ENCODE results near the gene ADAMTS17. TPM values are rescaled to one million over a fixed set of nuclear protein-coding genes. Genes with fewer than 3 reads are reported as not detected.

Gene ADAMTS17
- total and polyA plus RNA-seq, 2 experiments from 2014 or later, result 3.7 to 4.4 TPM

DNA sequence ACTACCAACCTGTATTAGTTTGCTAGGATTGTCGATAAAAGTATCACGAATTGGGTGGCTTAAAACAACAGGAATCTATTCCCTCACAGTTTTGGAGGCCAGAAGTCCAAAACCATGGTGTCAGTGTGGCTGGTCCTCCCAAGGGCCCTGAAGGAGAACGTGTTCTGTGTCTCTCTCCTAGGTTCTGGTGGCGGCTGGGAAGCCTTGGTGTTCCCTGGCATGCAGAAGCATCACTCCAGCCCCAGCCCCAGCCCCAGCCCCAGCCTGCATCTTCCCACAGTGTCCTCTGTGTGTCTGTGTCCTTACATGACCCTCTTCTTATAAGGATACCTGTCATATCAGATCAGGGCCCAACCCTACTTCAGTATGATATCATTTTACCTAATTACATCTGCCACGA lies 336.1 kb downstream of the ADAMTS17 start:
- Histone ChIP-seq H3K27me3 (no peaks in the 10 kb centered on the region), H3K4me3 (no peak overlapping the region), H4K20me1 (ENCODE audit: insufficient read depth, poor library complexity, severe bottlenecking) (no peaks in the 10 kb centered on the region), H2AFZ (no peak overlapping the region), H3K27ac (no peak overlapping the region), H3K4me1 (ENCODE audit: insufficient read depth) (no peaks in the 10 kb centered on the region), H3K9me2 (replicated peaks; ENCODE audit: insufficient read depth) (no peaks in the 10 kb centered on the region), H3K36me3 (replicated peaks; ENCODE audit: insufficient read depth, low read depth) (no peaks in the 10 kb centered on the region), H3K79me2 (no peaks in the 10 kb centered on the region), H3K9me3 (ENCODE audit: low read depth) (no peaks in the 10 kb centered on the region), H3K4me2 (no peak overlapping the region)
- no peak for DNase-seq (ENCODE audit: low spot score)
- TF ChIP-seq, protein P1, sequence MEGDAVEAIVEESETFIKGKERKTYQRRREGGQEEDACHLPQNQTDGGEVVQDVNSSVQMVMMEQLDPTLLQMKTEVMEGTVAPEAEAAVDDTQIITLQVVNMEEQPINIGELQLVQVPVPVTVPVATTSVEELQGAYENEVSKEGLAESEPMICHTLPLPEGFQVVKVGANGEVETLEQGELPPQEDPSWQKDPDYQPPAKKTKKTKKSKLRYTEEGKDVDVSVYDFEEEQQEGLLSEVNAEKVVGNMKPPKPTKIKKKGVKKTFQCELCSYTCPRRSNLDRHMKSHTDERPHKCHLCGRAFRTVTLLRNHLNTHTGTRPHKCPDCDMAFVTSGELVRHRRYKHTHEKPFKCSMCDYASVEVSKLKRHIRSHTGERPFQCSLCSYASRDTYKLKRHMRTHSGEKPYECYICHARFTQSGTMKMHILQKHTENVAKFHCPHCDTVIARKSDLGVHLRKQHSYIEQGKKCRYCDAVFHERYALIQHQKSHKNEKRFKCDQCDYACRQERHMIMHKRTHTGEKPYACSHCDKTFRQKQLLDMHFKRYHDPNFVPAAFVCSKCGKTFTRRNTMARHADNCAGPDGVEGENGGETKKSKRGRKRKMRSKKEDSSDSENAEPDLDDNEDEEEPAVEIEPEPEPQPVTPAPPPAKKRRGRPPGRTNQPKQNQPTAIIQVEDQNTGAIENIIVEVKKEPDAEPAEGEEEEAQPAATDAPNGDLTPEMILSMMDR (IDR thresholded peaks at IDR 0.05; ENCODE audit: poor library complexity), result no peak
- TF ChIP-seq EZH2 (IDR thresholded peaks at IDR 0.05; ENCODE audit: borderline replicate concordance) (no peak), EZH2phosphoT487 (IDR thresholded peaks at IDR 0.05; ENCODE audit: low read depth, severe bottlenecking, unreplicated experiment) (no peak)
- WGBS (ENCODE audit: low lambda C conversion rate, missing lambda C conversion rate), result 88% methylated on average over 5 of the region's 5 CpGs

DNA sequence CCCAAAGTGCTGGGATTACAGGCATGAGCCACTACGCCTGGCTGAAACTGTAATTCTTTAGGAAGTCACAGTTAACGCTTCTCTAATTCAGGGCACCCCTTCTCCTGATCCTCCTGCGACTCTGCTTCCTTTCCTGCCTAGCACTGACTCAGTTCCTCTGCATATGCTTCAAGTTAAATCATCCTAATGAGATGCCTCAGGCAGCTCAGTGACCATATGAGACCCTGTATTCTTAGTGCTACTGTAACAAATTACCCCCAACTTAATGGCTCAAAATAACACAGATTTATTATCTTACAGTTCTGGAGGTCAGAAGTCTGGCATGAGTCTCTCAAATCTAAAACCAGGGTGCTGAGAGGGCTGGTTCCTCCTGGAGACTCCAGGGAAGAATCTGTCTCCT lies 336.8 kb downstream of the ADAMTS17 start:
- H3K27ac ChIP-seq, result no peak overlapping the region
- DNase-seq (ENCODE audit: low spot score), result no peak
- no peak overlapping the region for H3K4me3 ChIP-seq
- no peaks in the 10 kb centered on the region for H3K9me3 ChIP-seq (ENCODE audit: low read depth)
- H3K27me3 ChIP-seq, result no peaks in the 10 kb centered on the region
- TF ChIP-seq EZH2 (IDR thresholded peaks at IDR 0.05; ENCODE audit: borderline replicate concordance), result no peak
- no peak for TF ChIP-seq EZH2phosphoT487 (IDR thresholded peaks at IDR 0.05; ENCODE audit: low read depth, severe bottlenecking, unreplicated experiment)
- TF ChIP-seq, protein P1 (IDR thresholded peaks at IDR 0.05; ENCODE audit: poor library complexity), result no peak
- no peaks in the 10 kb centered on the region for H3K36me3 ChIP-seq (replicated peaks; ENCODE audit: insufficient read depth, low read depth)
- no peak overlapping the region for H3K4me2 ChIP-seq
- 57% methylated on average over 3 of the region's 3 CpGs for WGBS (ENCODE audit: low lambda C conversion rate, missing lambda C conversion rate)
- H2AFZ ChIP-seq, result no peak overlapping the region
- H4K20me1 ChIP-seq (ENCODE audit: insufficient read depth, poor library complexity, severe bottlenecking), result no peaks in the 10 kb centered on the region
- H3K4me1 ChIP-seq (ENCODE audit: insufficient read depth), result no peaks in the 10 kb centered on the region
- no peaks in the 10 kb centered on the region for H3K9me2 ChIP-seq (replicated peaks; ENCODE audit: insufficient read depth)
- H3K79me2 ChIP-seq, result no peaks in the 10 kb centered on the region

GRCh38 chr15:100002787-100003536 lies 338.8 kb downstream of the ADAMTS17 start:
- Histone ChIP-seq H2AFZ (no peak overlapping the region), H3K27ac (no peak overlapping the region), H3K4me1 (ENCODE audit: insufficient read depth) (no peaks in the 10 kb centered on the region), H3K9me3 (ENCODE audit: low read depth) (no peaks in the 10 kb centered on the region), H3K4me3 (no peak overlapping the region), H4K20me1 (ENCODE audit: insufficient read depth, poor library complexity, severe bottlenecking) (no peaks in the 10 kb centered on the region), H3K79me2 (no peaks in the 10 kb centered on the region), H3K36me3 (replicated peaks; ENCODE audit: insufficient read depth, low read depth) (no peaks in the 10 kb centered on the region), H3K27me3 (no peaks in the 10 kb centered on the region), H3K4me2 (no peak overlapping the region), H3K9me2 (replicated peaks; ENCODE audit: insufficient read depth) (no peaks in the 10 kb centered on the region)
- WGBS (ENCODE audit: low lambda C conversion rate, missing lambda C conversion rate), result 90% methylated on average over 17 of the region's 17 CpGs
- no peak for DNase-seq (ENCODE audit: low spot score)
- TF ChIP-seq EZH2phosphoT487 (IDR thresholded peaks at IDR 0.05; ENCODE audit: low read depth, severe bottlenecking, unreplicated experiment) (no peak), EZH2 (IDR thresholded peaks at IDR 0.05; ENCODE audit: borderline replicate concordance) (no peak)
- TF ChIP-seq, protein P1 (IDR thresholded peaks at IDR 0.05; ENCODE audit: poor library complexity), result no peak

All from hepatocyte (in vitro differentiated cells).